Neural cell (in vitro differentiated cells): ENCODE data around the gene CATSPER1. TPM values are rescaled to one million over a fixed set of nuclear protein-coding genes. Genes with fewer than 3 reads are reported as not detected.

ENCODE experiments used
- H2AFZ ChIP-seq: fragments of 200-600, 300-800 bp; sonication (generic), shearing (Covaris generic); 2 replicates; pipeline ENCODE4 v1.6.0; 2014; ENCODE audit warnings: low read depth, mild to moderate bottlenecking, antibody characterized with exemption, low read length, moderate library complexity
- H3F3A ChIP-seq: fragments of 200-600 bp; shearing (Covaris generic); 2 replicates; pipeline ENCODE4 v1.6.1; 2016; ENCODE audit warnings: mild to moderate bottlenecking, moderate library complexity, mixed read lengths, antibody characterized with exemption, low read length; ENCODE audit not compliant: insufficient read depth, poor library complexity, severe bottlenecking
- H3K27ac ChIP-seq: fragments of 200-600, 300-800 bp; sonication (generic), shearing (Covaris generic); 2 replicates; pipeline ENCODE4 v1.5.1; 2014; ENCODE audit warnings: mild to moderate bottlenecking, low read length, moderate library complexity
- H3K27me3 ChIP-seq: fragments of 300-800, 200-600 bp; sonication (generic), shearing (Covaris generic); 2 replicates; pipeline ENCODE4 v1.6.0; 2014; ENCODE audit warnings: mild to moderate bottlenecking, low read depth, low read length, moderate library complexity; ENCODE audit not compliant: insufficient read depth
- H3K36me3 ChIP-seq: fragments of 300-800, 200-600 bp; sonication (generic), shearing (Covaris generic); 2 replicates; pipeline ENCODE4 v1.5.1; 2014; ENCODE audit warnings: mild to moderate bottlenecking, antibody characterized with exemption, low read length, moderate library complexity; ENCODE audit not compliant: insufficient read depth
- H3K4me2 ChIP-seq: fragments of 300-800, 200-600 bp; sonication (generic), shearing (Covaris generic); 2 replicates; pipeline ENCODE4 v1.6.0; 2014; ENCODE audit warnings: mild to moderate bottlenecking, low read length
- H3K4me3 ChIP-seq: fragments of 300-800, 200-600 bp; sonication (generic), shearing (Covaris generic); 2 replicates; pipeline ENCODE4 v1.5.1; 2014; ENCODE audit warnings: mild to moderate bottlenecking, low read length, moderate library complexity
- H3K79me2 ChIP-seq: fragments of 200-600 bp; shearing (Covaris generic); replicated peaks from 2 replicates; pipeline ENCODE4 v1.6.0; 2014; ENCODE audit warnings: mild to moderate bottlenecking, low read length, moderate library complexity; ENCODE audit not compliant: insufficient read depth
- H3K9ac ChIP-seq: fragments of 300-800, 200-600 bp; sonication (generic), shearing (Covaris generic); 2 replicates; pipeline ENCODE4 v1.6.1; 2016; ENCODE audit warnings: mild to moderate bottlenecking, low read length, mixed read lengths
- H3K9me2 ChIP-seq: fragments of 200-600 bp; shearing (Covaris generic); 2 replicates; pipeline ENCODE4 v1.6.1; 2016; ENCODE audit warnings: mild to moderate bottlenecking, low read length, mixed read lengths; ENCODE audit not compliant: insufficient read depth
- H3K9me3 ChIP-seq: fragments of 200-600, 300-800 bp; sonication (generic), shearing (Covaris generic); 2 replicates; pipeline ENCODE4 v1.6.1; 2016; ENCODE audit warnings: mild to moderate bottlenecking, mixed run types, low read length, moderate library complexity, mixed read lengths
- H4K20me1 ChIP-seq: fragments of 200-600 bp; shearing (Covaris generic); 2 replicates; pipeline ENCODE4 v1.6.1; 2016; ENCODE audit warnings: mild to moderate bottlenecking, mixed run types; ENCODE audit not compliant: insufficient read depth
- CTCF ChIP-seq: fragments of 450-650 bp; IDR thresholded peaks from 2 replicates; pipeline ENCODE4 v1.5.1; 2014; ENCODE audit warnings: antibody characterized with exemption, mild to moderate bottlenecking, moderate library complexity; ENCODE audit not compliant: poor library complexity, severe bottlenecking
- EP300 ChIP-seq: fragments of 450-650 bp; conservative IDR thresholded peaks from 2 replicates; pipeline ENCODE4 v1.6.1; 2014; ENCODE audit warnings: antibody characterized with exemption, mild to moderate bottlenecking, moderate library complexity; ENCODE audit not compliant: poor library complexity, severe bottlenecking
- EZH2 ChIP-seq: fragments of 200-600, 300-800 bp; shearing (Covaris generic), sonication (generic); IDR thresholded peaks from 2 replicates; pipeline ENCODE4 v1.6.1; 2014; ENCODE audit warnings: antibody characterized with exemption, low read length, borderline replicate concordance, mild to moderate bottlenecking; ENCODE audit not compliant: insufficient read depth, poor library complexity, severe bottlenecking
- MXI1 ChIP-seq: fragments of 450-650 bp; conservative IDR thresholded peaks from 2 replicates; pipeline ENCODE4 v1.6.1; 2014; ENCODE audit warnings: antibody characterized with exemption, mild to moderate bottlenecking; ENCODE audit not compliant: poor library complexity, severe bottlenecking
- POLR2AphosphoS5 ChIP-seq: IDR thresholded peaks from 2 replicates; pipeline ENCODE4 v1.6.1; 2012
- RAD21 ChIP-seq: fragments of 450-650 bp; conservative IDR thresholded peaks from 2 replicates; pipeline ENCODE4 v1.6.1; 2014; ENCODE audit warnings: antibody characterized with exemption, mild to moderate bottlenecking, moderate library complexity
- REST ChIP-seq: IDR thresholded peaks from 2 replicates; pipeline ENCODE4 v1.6.1; 2012; ENCODE audit warnings: borderline replicate concordance
- SMC3 ChIP-seq: fragments of 450-650 bp; conservative IDR thresholded peaks from 2 replicates; pipeline ENCODE4 v1.6.1; 2014; ENCODE audit warnings: antibody characterized with exemption, mild to moderate bottlenecking, moderate library complexity; ENCODE audit not compliant: poor library complexity
- TAF1 ChIP-seq: IDR thresholded peaks from 2 replicates; pipeline ENCODE4 v1.6.1; 2012; ENCODE audit warnings: low read depth
- polyA plus RNA-seq: library from polyadenylated mRNA; depleted of rRNA; stranded (reverse); fragments of >200 nt; gene quantifications from 2 replicates; pipeline ENCODE4 v1.2.3, GENCODE V29; 2014

Gene CATSPER1
- polyA plus RNA-seq, 1 donor from 2014 or later, result not detected

GRCh38 chr11:66042996-66043906 is 17.0 kb upstream of the CATSPER1 start:
- TF ChIP-seq RAD21 (no peak), CTCF (no peak), POLR2AphosphoS5 (no peak), REST (no peak), EZH2 (no peak), TAF1 (no peak), EP300 (no peak), SMC3 (no peak), MXI1 (no peak)
- H3K9ac ChIP-seq, result no peak overlapping the region
- H3K79me2 ChIP-seq, result peaks cover 4% of the 10 kb centered on the region
- no peaks in the 10 kb centered on the region for H3K9me2 ChIP-seq
- H3F3A ChIP-seq, result no peaks in the 10 kb centered on the region
- no peak overlapping the region for H3K27ac ChIP-seq
- no peaks in the 10 kb centered on the region for H3K27me3 ChIP-seq
- no peaks in the 10 kb centered on the region for H4K20me1 ChIP-seq
- H3K9me3 ChIP-seq, result no peaks in the 10 kb centered on the region
- no peaks in the 10 kb centered on the region for H3K36me3 ChIP-seq
- no peak overlapping the region for H3K4me3 ChIP-seq
- H2AFZ ChIP-seq, result no peak overlapping the region
- H3K4me2 ChIP-seq, result no peak overlapping the region

- H3K9me3 ChIP-seq, result no peaks in the 10 kb centered on the region
- H3K36me3 ChIP-seq, result no peaks in the 10 kb centered on the region
- no peak overlapping the region for H3K9ac ChIP-seq
- no peak overlapping the region for H3K4me3 ChIP-seq
- TF ChIP-seq TAF1 (no peak), MXI1 (no peak), EZH2 (no peak), REST (no peak), EP300 (no peak), CTCF (no peak), SMC3 (no peak), POLR2AphosphoS5 (no peak)
- no peak overlapping the region for H2AFZ ChIP-seq
- H3K27me3 ChIP-seq, result no peaks in the 10 kb centered on the region
- H3K9me2 ChIP-seq, result no peaks in the 10 kb centered on the region
- no peaks in the 10 kb centered on the region for H3K79me2 ChIP-seq
- no peak overlapping the region for H3K4me2 ChIP-seq
- H3K27ac ChIP-seq, result no peak overlapping the region
- no peaks in the 10 kb centered on the region for H4K20me1 ChIP-seq
- H3F3A ChIP-seq, result no peaks in the 10 kb centered on the region
Observed at GRCh38 chr11:66042227-66042995, 16.1 kb upstream of the CATSPER1 start.
